ENCODE results near the gene TBC1D10B. TPM values are rescaled to one million over a fixed set of nuclear protein-coding genes. Genes with fewer than 3 reads are reported as not detected.

Gene TBC1D10B
- polyA plus RNA-seq (2013): 29.4 and 29.9 TPM in 2 replicates

- H4K91ac ChIP-seq (ENCODE audit: low read depth, low read length): peak within 1 kb of the TSS; percentile 86
- H2BK120ac ChIP-seq (ENCODE audit: insufficient read depth, low read length, poor library complexity): peak within 1 kb of the TSS; percentile 60
- H3K14ac ChIP-seq (ENCODE audit: low read length): peak within 1 kb of the TSS; percentile 75
- no peak within 1 kb of the TSS for H2AFZ ChIP-seq (ENCODE audit: insufficient read depth, low read length, poor library complexity)
- H3K18ac ChIP-seq (ENCODE audit: low read length): peak within 1 kb of the TSS; percentile 54
- peak within 1 kb of the TSS; percentile 75 for H3K27ac ChIP-seq (ENCODE audit: low read depth, low read length)
- H3K4me1 ChIP-seq (ENCODE audit: control insufficient read depth in 1 of 2, insufficient read depth in 2 of 2, low read length in 2 of 2): peaks cover 21 to 27% of the 10 kb centered on the region in 2 experiments
- H2BK5ac ChIP-seq (ENCODE audit: low read depth, low read length, poor library complexity): peak within 1 kb of the TSS; percentile 70
- H3K9ac ChIP-seq (ENCODE audit: low read length): peak within 1 kb of the TSS; percentile 73
- H2BK12ac ChIP-seq (ENCODE audit: low read length): peak within 1 kb of the TSS; percentile 35
- peak; percentile 99 to 100 for DNase-seq
- H3K4me2 ChIP-seq (ENCODE audit: low read length): peak within 1 kb of the TSS; percentile 93
- H3K4ac ChIP-seq (ENCODE audit: low read depth, low read length): peak within 1 kb of the TSS; percentile 96
- H3K9me3 ChIP-seq (ENCODE audit: insufficient read depth, low read depth, low read length): no peaks in the 10 kb centered on the region
- no CpG with 5 or more reads among the region's 40 CpGs for WGBS (ENCODE audit: extremely low coverage, insufficient coverage, insufficient read length)
- H4K8ac ChIP-seq (ENCODE audit: low read depth, low read length): peak within 1 kb of the TSS; percentile 91
- H3K79me2 ChIP-seq (ENCODE audit: control insufficient read depth, insufficient read depth, low read length, poor library complexity): peaks cover 23% of the 10 kb centered on the region
- peak within 1 kb of the TSS; percentile 90 for H2AK5ac ChIP-seq (ENCODE audit: low read length)
- H3K27me3 ChIP-seq (ENCODE audit: insufficient read depth, low read length): no peaks in the 10 kb centered on the region
- peaks cover 2 to 9% of the 10 kb centered on the region in 2 experiments for H3K36me3 ChIP-seq (ENCODE audit: control insufficient read depth in 1 of 2, insufficient read depth in 2 of 2, low read length in 2 of 2)
- peak within 1 kb of the TSS; percentile 89 for H4K12ac ChIP-seq (ENCODE audit: low read depth, low read length)
- peaks cover 10% of the 10 kb centered on the region for H3K79me1 ChIP-seq (ENCODE audit: low read length)
- H3K4me3 ChIP-seq (ENCODE audit: low read depth, low read length): peak within 1 kb of the TSS; percentile 83
- no peak within 1 kb of the TSS for H3K23ac ChIP-seq (ENCODE audit: low read length)
Observed at GRCh38 chr16:30370456-30371247, at the start of gene TBC1D10B. Gene TBC1D10B (minus strand): TSS chr16:30370494. CDS start chr16:30370183, 311 bp downstream.

GRCh38 chr16:30418350-30419181 is 48.3 kb upstream of the TBC1D10B start:
- Histone ChIP-seq H4K8ac (ENCODE audit: low read depth, low read length) (peak overlapping the region; percentile 34), H3K9me3 (ENCODE audit: insufficient read depth, low read depth, low read length) (no peaks in the 10 kb centered on the region), H3K9ac (ENCODE audit: low read length) (no peak overlapping the region), H2AFZ (ENCODE audit: insufficient read depth, low read length, poor library complexity) (peak overlapping the region; percentile 53), H3K27ac (ENCODE audit: low read depth, low read length) (no peak overlapping the region), H3K23ac (ENCODE audit: low read length) (no peak overlapping the region), H3K18ac (ENCODE audit: low read length) (no peak overlapping the region), H2BK12ac (ENCODE audit: low read length) (no peak overlapping the region), H3K4me2 (ENCODE audit: low read length) (peak overlapping the region; percentile 84), H2BK5ac (ENCODE audit: low read depth, low read length, poor library complexity) (no peak overlapping the region), H3K14ac (ENCODE audit: low read length) (no peak overlapping the region), H3K4ac (ENCODE audit: low read depth, low read length) (no peak overlapping the region), H3K4me3 (ENCODE audit: low read depth, low read length) (peak overlapping the region; percentile 70), H3K36me3 (ENCODE audit: control insufficient read depth in 1 of 2, insufficient read depth in 2 of 2, low read length in 2 of 2) (peaks cover 14 to 17% of the 10 kb centered on the region in 2 experiments), H3K79me1 (ENCODE audit: low read length) (no peaks in the 10 kb centered on the region), H2AK5ac (ENCODE audit: low read length) (no peak overlapping the region), H2BK120ac (ENCODE audit: insufficient read depth, low read length, poor library complexity) (no peak overlapping the region), H4K91ac (ENCODE audit: low read depth, low read length) (no peak overlapping the region), H3K79me2 (ENCODE audit: control insufficient read depth, insufficient read depth, low read length, poor library complexity) (no peaks in the 10 kb centered on the region), H3K27me3 (ENCODE audit: insufficient read depth, low read length) (no peaks in the 10 kb centered on the region), H3K4me1 (ENCODE audit: control insufficient read depth in 1 of 2, insufficient read depth in 2 of 2, low read length in 2 of 2) (peaks cover 7 to 10% of the 10 kb centered on the region in 2 experiments), H4K12ac (ENCODE audit: low read depth, low read length) (no peak overlapping the region)
- WGBS (ENCODE audit: extremely low coverage, insufficient coverage, insufficient read length): no CpG with 5 or more reads among the region's 31 CpGs
- no peak for DNase-seq

GRCh38 chr16:30417529-30418349 is 47.4 kb upstream of the TBC1D10B start:
- Histone ChIP-seq H3K4me2 (ENCODE audit: low read length) (peak overlapping the region; percentile 84), H2AFZ (ENCODE audit: insufficient read depth, low read length, poor library complexity) (peak overlapping the region; percentile 53), H3K79me2 (ENCODE audit: control insufficient read depth, insufficient read depth, low read length, poor library complexity) (no peaks in the 10 kb centered on the region), H3K27ac (ENCODE audit: low read depth, low read length) (peak overlapping the region; percentile 26), H2BK12ac (ENCODE audit: low read length) (no peak overlapping the region), H3K4ac (ENCODE audit: low read depth, low read length) (no peak overlapping the region), H3K79me1 (ENCODE audit: low read length) (no peaks in the 10 kb centered on the region), H3K36me3 (ENCODE audit: control insufficient read depth in 1 of 2, insufficient read depth in 2 of 2, low read length in 2 of 2) (peaks cover 12% of the 10 kb centered on the region in 2 experiments), H2AK5ac (ENCODE audit: low read length) (no peak overlapping the region), H3K9ac (ENCODE audit: low read length) (peak overlapping the region; percentile 70), H2BK120ac (ENCODE audit: insufficient read depth, low read length, poor library complexity) (no peak overlapping the region), H3K27me3 (ENCODE audit: insufficient read depth, low read length) (no peaks in the 10 kb centered on the region), H3K18ac (ENCODE audit: low read length) (peak overlapping the region; percentile 20), H4K91ac (ENCODE audit: low read depth, low read length) (peak overlapping the region; percentile 23), H4K8ac (ENCODE audit: low read depth, low read length) (peak overlapping the region; percentile 52), H3K23ac (ENCODE audit: low read length) (no peak overlapping the region), H3K4me1 (ENCODE audit: control insufficient read depth in 1 of 2, insufficient read depth in 2 of 2, low read length in 2 of 2) (peaks cover 7 to 10% of the 10 kb centered on the region in 2 experiments), H3K14ac (ENCODE audit: low read length) (peak overlapping the region; percentile 31), H2BK5ac (ENCODE audit: low read depth, low read length, poor library complexity) (no peak overlapping the region), H4K12ac (ENCODE audit: low read depth, low read length) (peak overlapping the region; percentile 13), H3K9me3 (ENCODE audit: insufficient read depth, low read depth, low read length) (no peaks in the 10 kb centered on the region), H3K4me3 (ENCODE audit: low read depth, low read length) (peak overlapping the region; percentile 70)
- no CpG with 5 or more reads among the region's 140 CpGs for WGBS (ENCODE audit: extremely low coverage, insufficient coverage, insufficient read length)
- peak; percentile 97 for DNase-seq

Measured in trophoblast cell (in vitro differentiated cells and primary cell).